ENCODE measurements around the gene EPHB1. TPM values are rescaled to one million over a fixed set of nuclear protein-coding genes. Genes with fewer than 3 reads are reported as not detected.

Gene EPHB1
- polyA plus RNA-seq, 1 experiment: 0.11 TPM

GRCh38 chr3:135292162-135292561 is 497.1 kb downstream of the EPHB1 start:
- ChIA-PET POLR2A (no interaction called here), CTCF (no interaction called here)
- H3K27me3 ChIP-seq (ENCODE audit: control insufficient read depth, insufficient read depth, low read length): no peaks in the 10 kb centered on the region
- no peak for TF ChIP-seq CTCF (IDR thresholded peaks at IDR 0.05; ENCODE audit: low read depth, low read length)
- DNase-seq (ENCODE audit: low read depth, low spot score): no peak
- no peaks in the 10 kb centered on the region; the same call in 1 of the 2 replicates for H3K9me3 ChIP-seq (ENCODE audit: control insufficient read depth, insufficient read depth, low read length)
- no peak overlapping the region for H3K27ac ChIP-seq (ENCODE audit: low read depth, low read length)
- H3K4me3 ChIP-seq (ENCODE audit: low read depth, low read length): no peak overlapping the region

- Histone ChIP-seq H3K27me3 (ENCODE audit: control insufficient read depth, insufficient read depth, low read length) (no peaks in the 10 kb centered on the region), H3K27ac (ENCODE audit: low read depth, low read length) (no peak overlapping the region), H3K9me3 (ENCODE audit: control insufficient read depth, insufficient read depth, low read length) (no peaks in the 10 kb centered on the region; the same call in 1 of the 2 replicates), H3K4me3 (ENCODE audit: low read depth, low read length) (no peak overlapping the region)
- POLR2A ChIA-PET: no interaction called here
- no peak for TF ChIP-seq CTCF (IDR thresholded peaks at IDR 0.05; ENCODE audit: low read depth, low read length)
- DNase-seq (ENCODE audit: low read depth, low spot score): no peak
- CTCF ChIA-PET: no interaction called here
These were observed 506.6 kb downstream of the EPHB1 start for GRCh38 chr3:135301670-135302069.

- Histone ChIP-seq H3K9me3 (ENCODE audit: control insufficient read depth, insufficient read depth, low read length) (no peaks in the 10 kb centered on the region; the same call in 1 of the 2 replicates), H3K27ac (ENCODE audit: low read depth, low read length) (no peak overlapping the region), H3K4me3 (ENCODE audit: low read depth, low read length) (no peak overlapping the region), H3K27me3 (ENCODE audit: control insufficient read depth, insufficient read depth, low read length) (no peaks in the 10 kb centered on the region)
- ChIA-PET POLR2A (no interaction called here), CTCF (no interaction called here)
- DNase-seq (ENCODE audit: low read depth, low spot score): no peak
- TF ChIP-seq CTCF (IDR thresholded peaks at IDR 0.05; ENCODE audit: low read depth, low read length): no peak
These were observed 509.3 kb downstream of the EPHB1 start for GRCh38 chr3:135304378-135304777.

Small RNA genes within 50 kb of the gene (small RNA-seq; reads per million reads assigned to genes)
- gene RNA5SP141 (ENCODE audit: insufficient read length, low read depth) (0.81 reads per million), gene RNU6-1174P (ENCODE audit: insufficient read length, low read depth) (not detected)

Other genes starting within 250 kb of the EPHB1 start
- gene KY, start 144.2 kb upstream of the EPHB1 start, polyA plus RNA-seq (2011; rRNA removed): 0.04 and 0.09 TPM in 2 replicates